Mesenchymal stem cell (in vitro differentiated cells and primary cell): ENCODE results near the gene ITK.
A peak's percentile ranks its signal among the peaks of the same experiment; 100 is the strongest.

ENCODE experiments used
- DNase-seq: peaks from one replicate; pipeline ENCODE4 v3.0.0-alpha.2; 2013
- H2AFZ ChIP-seq: one replicate; pipeline ENCODE4 v1.6.1; 2013; ENCODE audit warnings: low read depth, mild to moderate bottlenecking, control low read depth, inconsistent platforms, low read length, moderate library complexity
- H2AK5ac ChIP-seq: 2 replicates; pipeline ENCODE4 v1.6.1; 2013; ENCODE audit warnings: low read length, moderate library complexity, mild to moderate bottlenecking, inconsistent platforms; ENCODE audit not compliant: severe bottlenecking
- H2BK120ac ChIP-seq: one replicate; pipeline ENCODE4 v1.6.1; 2013; ENCODE audit warnings: low read depth, mild to moderate bottlenecking, inconsistent platforms, low read length, moderate library complexity
- H2BK12ac ChIP-seq, 2 experiments: one replicate each; pipeline ENCODE4 v1.6.1; 2013; ENCODE audit warnings: inconsistent platforms in 2 of 2, low read length in 2 of 2, mild to moderate bottlenecking in 2 of 2, moderate library complexity in 2 of 2, control low read depth in 1 of 2
- H2BK15ac ChIP-seq: one replicate; pipeline ENCODE4 v1.6.1; 2013; ENCODE audit warnings: mild to moderate bottlenecking, low read depth, inconsistent platforms; ENCODE audit not compliant: poor library complexity, severe bottlenecking
- H2BK5ac ChIP-seq: 2 replicates; pipeline ENCODE4 v1.6.1; 2013; ENCODE audit warnings: low read depth, mild to moderate bottlenecking, low read length, control low read depth, inconsistent platforms; ENCODE audit not compliant: poor library complexity, severe bottlenecking
- H3K14ac ChIP-seq, 2 experiments: one replicate each; pipeline ENCODE4 v1.6.1; 2013; ENCODE audit warnings: inconsistent platforms in 2 of 2, low read length in 2 of 2, control low read depth in 1 of 2, mild to moderate bottlenecking in 1 of 2, moderate library complexity in 1 of 2
- H3K18ac ChIP-seq, 2 experiments: one replicate each; pipeline ENCODE4 v1.6.1; 2013; ENCODE audit warnings: inconsistent platforms in 2 of 2, low read length in 2 of 2, control low read depth in 1 of 2, low read depth in 1 of 2, mild to moderate bottlenecking in 1 of 2
- H3K23ac ChIP-seq, 2 experiments: one replicate each; pipeline ENCODE4 v1.6.1; 2013; ENCODE audit warnings: inconsistent platforms in 2 of 2, low read length in 2 of 2, mild to moderate bottlenecking in 2 of 2, moderate library complexity in 2 of 2, control low read depth in 1 of 2
- H3K27ac ChIP-seq: 2 replicates; pipeline ENCODE4 v1.5.1; 2013; ENCODE audit warnings: mild to moderate bottlenecking, moderate library complexity, low read length, control low read depth, inconsistent platforms; ENCODE audit not compliant: poor library complexity, severe bottlenecking
- H3K27me3 ChIP-seq, 2 experiments: 2 replicates each; pipeline versions ENCODE4 v1.6.1 to v1.7.0; 2013; ENCODE audit warnings: low read length in 2 of 2, mild to moderate bottlenecking in 2 of 2, moderate library complexity in 2 of 2, control low read depth in 1 of 2, inconsistent platforms in 1 of 2; ENCODE audit not compliant: control insufficient read depth in 1 of 2, insufficient read depth in 1 of 2
- H3K36me3 ChIP-seq, 2 experiments: 2 replicates each; pipeline versions ENCODE4 v1.6.1 to v1.7.0; 2013; ENCODE audit warnings: low read length in 2 of 2, control low read depth in 1 of 2, inconsistent platforms in 1 of 2, low read depth in 1 of 2, mild to moderate bottlenecking in 1 of 2; ENCODE audit not compliant: insufficient read depth in 2 of 2, control insufficient read depth in 1 of 2
- H3K4ac ChIP-seq, 2 experiments: one replicate each; pipeline ENCODE4 v1.6.1; 2013; ENCODE audit warnings: inconsistent platforms in 2 of 2, low read length in 2 of 2, mild to moderate bottlenecking in 2 of 2, moderate library complexity in 2 of 2, control low read depth in 1 of 2, low read depth in 1 of 2
- H3K4me1 ChIP-seq: 2 replicates; pipeline ENCODE4 v1.6.1; 2013; ENCODE audit warnings: low read depth, low read length, control low read depth; ENCODE audit not compliant: control insufficient read depth, insufficient read depth
- H3K4me2 ChIP-seq: 2 replicates; pipeline ENCODE4 v1.6.1; 2013; ENCODE audit warnings: low read length, mild to moderate bottlenecking, inconsistent platforms; ENCODE audit not compliant: poor library complexity, severe bottlenecking
- H3K4me3 ChIP-seq, 2 experiments: 2 replicates each; pipeline versions ENCODE4 v1.5.1 to v1.7.0; 2013; ENCODE audit warnings: low read length in 2 of 2, mild to moderate bottlenecking in 2 of 2, control low read depth in 1 of 2, low read depth in 1 of 2; ENCODE audit not compliant: insufficient read depth in 1 of 2
- H3K79me1 ChIP-seq: replicated peaks from 2 replicates; pipeline ENCODE4 v1.6.1; 2013; ENCODE audit warnings: mild to moderate bottlenecking, control low read depth, low read length, inconsistent platforms; ENCODE audit not compliant: poor library complexity, severe bottlenecking
- H3K9ac ChIP-seq: 2 replicates; pipeline ENCODE4 v1.7.0; 2013; ENCODE audit warnings: mild to moderate bottlenecking, low read length, moderate library complexity
- H3K9me3 ChIP-seq: 2 replicates; pipeline ENCODE4 v1.7.0; 2013; ENCODE audit warnings: mild to moderate bottlenecking, low read length; ENCODE audit not compliant: control insufficient read depth
- H4K8ac ChIP-seq: one replicate; pipeline ENCODE4 v1.6.1; 2013; ENCODE audit warnings: inconsistent platforms, mild to moderate bottlenecking, low read length, moderate library complexity
- H4K91ac ChIP-seq: one replicate; pipeline ENCODE4 v1.6.1; 2013; ENCODE audit warnings: mild to moderate bottlenecking, low read length, inconsistent platforms
- WGBS: methylation state at CpG from one replicate; pipeline ENCODE4 v1.1.7; 2013; ENCODE audit warnings: mixed read lengths; 5-methylcytosine and 5-hydroxymethylcytosine counted together

The ITK gene

GRCh38 chr5:157150995-157151394, 29.6 kb upstream of the ITK start:
- Histone ChIP-seq H2AK5ac (no peak overlapping the region), H3K4ac (no peak overlapping the region), H2AFZ (no peak overlapping the region), H3K4me3 (no peak overlapping the region), H3K4me1 (no peaks in the 10 kb centered on the region), H3K9me3 (no peaks in the 10 kb centered on the region), H2BK5ac (no peak overlapping the region), H2BK12ac (no peak overlapping the region), H3K27me3 (no peaks in the 10 kb centered on the region), H3K9ac (no peak overlapping the region), H2BK120ac (no peak overlapping the region), H2BK15ac (no peak overlapping the region), H3K14ac (no peak overlapping the region), H3K79me1 (no peaks in the 10 kb centered on the region), H3K36me3 (no peaks in the 10 kb centered on the region), H3K23ac (no peak overlapping the region), H4K8ac (no peak overlapping the region), H4K91ac (no peak overlapping the region), H3K27ac (no peak overlapping the region), H3K4me2 (no peak overlapping the region), H3K18ac (no peak overlapping the region)
- WGBS: 85% methylated on average over 3 of the region's 3 CpGs
- DNase-seq: no peak

- WGBS: 92% methylated on average over 3 of the region's 3 CpGs
Measured at GRCh38 chr5:157155297-157155696, 25.3 kb upstream of the ITK start.

GRCh38 chr5:157157293-157157891, 23.2 kb upstream of the ITK start:
- Histone ChIP-seq H3K4me2 (no peak overlapping the region), H2BK120ac (no peak overlapping the region), H3K14ac (no peak overlapping the region), H3K4me3 (no peak overlapping the region), H3K9me3 (no peaks in the 10 kb centered on the region), H3K23ac (no peak overlapping the region), H2AK5ac (no peak overlapping the region), H2AFZ (no peak overlapping the region), H2BK15ac (no peak overlapping the region), H3K27ac (no peak overlapping the region), H3K36me3 (no peaks in the 10 kb centered on the region), H3K27me3 (peaks cover 3 to 10% of the 10 kb centered on the region in 2 experiments), H4K8ac (no peak overlapping the region), H3K9ac (no peak overlapping the region), H3K79me1 (no peaks in the 10 kb centered on the region), H4K91ac (no peak overlapping the region), H3K4me1 (no peaks in the 10 kb centered on the region), H2BK12ac (no peak overlapping the region), H2BK5ac (no peak overlapping the region), H3K18ac (no peak overlapping the region), H3K4ac (no peak overlapping the region)
- no CpG with 5 or more reads among the region's 1 CpG for WGBS
- DNase-seq: no peak

More at GRCh38 chr5:157155297-157155696, 25.3 kb upstream of the ITK start:
- H3K9me3 ChIP-seq: no peaks in the 10 kb centered on the region
- H3K9ac ChIP-seq: no peak overlapping the region
- H4K8ac ChIP-seq: no peak overlapping the region
- H2AFZ ChIP-seq: no peak overlapping the region
- no peaks in the 10 kb centered on the region for H3K4me1 ChIP-seq
- H3K4ac ChIP-seq: no peak overlapping the region
- H3K36me3 ChIP-seq: no peaks in the 10 kb centered on the region
- H2AK5ac ChIP-seq: no peak overlapping the region
- no peak overlapping the region for H3K18ac ChIP-seq
- H3K23ac ChIP-seq: no peak overlapping the region
- DNase-seq: no peak
- no peak overlapping the region for H2BK120ac ChIP-seq
- H3K4me3 ChIP-seq: no peak overlapping the region
- no peaks in the 10 kb centered on the region for H3K79me1 ChIP-seq
- H3K27me3 ChIP-seq: peaks cover 2 to 10% of the 10 kb centered on the region in 2 experiments
- H3K4me2 ChIP-seq: no peak overlapping the region
- no peak overlapping the region for H3K27ac ChIP-seq
- H2BK5ac ChIP-seq: peak overlapping the region; percentile 19
- H2BK15ac ChIP-seq: no peak overlapping the region
- H4K91ac ChIP-seq: no peak overlapping the region
- no peak overlapping the region for H2BK12ac ChIP-seq
- no peak overlapping the region for H3K14ac ChIP-seq

GRCh38 chr5:157159209-157159751, 21.4 kb upstream of the ITK start:
- 87% methylated on average over 5 of the region's 6 CpGs for WGBS
- Histone ChIP-seq H3K4me3 (no peak overlapping the region), H2BK5ac (no peak overlapping the region), H2AFZ (no peak overlapping the region), H3K36me3 (no peaks in the 10 kb centered on the region), H3K18ac (no peak overlapping the region), H3K4me2 (no peak overlapping the region), H2BK15ac (no peak overlapping the region), H3K79me1 (no peaks in the 10 kb centered on the region), H3K27ac (no peak overlapping the region), H3K27me3 (peaks cover 10% of the 10 kb centered on the region in 2 experiments), H3K4me1 (no peaks in the 10 kb centered on the region), H3K14ac (no peak overlapping the region), H2BK120ac (no peak overlapping the region), H3K9ac (no peak overlapping the region), H2BK12ac (no peak overlapping the region), H3K4ac (no peak overlapping the region), H4K8ac (no peak overlapping the region), H3K23ac (no peak overlapping the region), H4K91ac (no peak overlapping the region), H2AK5ac (no peak overlapping the region), H3K9me3 (no peaks in the 10 kb centered on the region)
- no peak for DNase-seq
